ENCODE results near the gene KLHL29.

DNA sequence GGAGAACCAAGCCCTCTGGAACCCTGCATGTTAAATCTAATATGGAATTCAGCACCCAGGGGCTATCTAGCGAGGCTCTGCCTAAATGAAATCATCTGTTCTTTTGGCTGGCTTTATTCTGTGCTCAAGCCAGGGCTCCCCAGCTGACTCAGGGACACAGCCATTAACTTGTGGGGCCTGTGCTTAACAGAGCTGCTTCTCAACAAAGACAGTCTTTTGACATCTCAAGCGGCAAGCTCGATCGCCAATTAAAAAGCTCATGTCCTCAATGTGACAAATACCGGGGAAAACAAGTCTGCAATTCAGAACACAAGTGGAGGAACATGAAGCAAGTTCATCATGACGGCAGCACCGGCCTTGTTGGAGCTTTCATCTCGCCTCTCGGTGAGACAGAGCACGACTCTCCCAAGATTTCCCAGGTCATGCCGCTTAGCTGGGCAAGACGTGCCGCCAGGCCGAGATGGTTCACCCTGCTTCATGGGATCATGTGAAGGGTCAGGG is 64.9 kb downstream of the KLHL29 start:
- TF ChIP-seq, protein P1, sequence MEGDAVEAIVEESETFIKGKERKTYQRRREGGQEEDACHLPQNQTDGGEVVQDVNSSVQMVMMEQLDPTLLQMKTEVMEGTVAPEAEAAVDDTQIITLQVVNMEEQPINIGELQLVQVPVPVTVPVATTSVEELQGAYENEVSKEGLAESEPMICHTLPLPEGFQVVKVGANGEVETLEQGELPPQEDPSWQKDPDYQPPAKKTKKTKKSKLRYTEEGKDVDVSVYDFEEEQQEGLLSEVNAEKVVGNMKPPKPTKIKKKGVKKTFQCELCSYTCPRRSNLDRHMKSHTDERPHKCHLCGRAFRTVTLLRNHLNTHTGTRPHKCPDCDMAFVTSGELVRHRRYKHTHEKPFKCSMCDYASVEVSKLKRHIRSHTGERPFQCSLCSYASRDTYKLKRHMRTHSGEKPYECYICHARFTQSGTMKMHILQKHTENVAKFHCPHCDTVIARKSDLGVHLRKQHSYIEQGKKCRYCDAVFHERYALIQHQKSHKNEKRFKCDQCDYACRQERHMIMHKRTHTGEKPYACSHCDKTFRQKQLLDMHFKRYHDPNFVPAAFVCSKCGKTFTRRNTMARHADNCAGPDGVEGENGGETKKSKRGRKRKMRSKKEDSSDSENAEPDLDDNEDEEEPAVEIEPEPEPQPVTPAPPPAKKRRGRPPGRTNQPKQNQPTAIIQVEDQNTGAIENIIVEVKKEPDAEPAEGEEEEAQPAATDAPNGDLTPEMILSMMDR (IDR thresholded peaks at IDR 0.05): no peak
- no peak for TF ChIP-seq POLR2A (IDR thresholded peaks at IDR 0.05)
